Heart right ventricle (tissue), 16 donors: ENCODE data around the gene PNMA8C. TPM values are rescaled to one million over a fixed set of nuclear protein-coding genes. Genes with fewer than 3 reads are reported as not detected.

ENCODE experiments used
- ATAC-seq, 8 donors: fragments of 200-7000 bp; cut with Tn5 transposase; one replicate each; pipeline ENCODE4 v1.9.1; 2020; ENCODE audit warnings: mild to moderate bottlenecking in 8 of 8, moderate library complexity in 8 of 8, moderate number of reproducible peaks in 1 of 8
- DNase-seq, 2 donors: peaks; one replicate each; pipeline ENCODE4 v3.0.0-alpha.2; 2020
- H3K27ac ChIP-seq, 10 donors: fragments of 200-600 bp; sonication (generic) in 2 of 10; one replicate each; pipeline versions ENCODE4 v1.5.0 to v1.8.0; 2020 to 2022; ENCODE audit warnings: mild to moderate bottlenecking in 3 of 10
- H3K27me3 ChIP-seq, 7 donors: fragments of 200-600 bp; one replicate each; pipeline ENCODE4 v1.8.0; 2021 to 2022; ENCODE audit warnings: mild to moderate bottlenecking in 2 of 7
- H3K36me3 ChIP-seq, 9 donors: fragments of 200-600 bp; sonication (generic) in 1 of 9; one replicate each; pipeline versions ENCODE4 v1.5.0 to v1.8.0; 2020 to 2022; ENCODE audit warnings: mild to moderate bottlenecking in 2 of 9
- H3K4me1 ChIP-seq, 9 donors: fragments of 200-600 bp; sonication (generic) in 1 of 9; one replicate each; pipeline versions ENCODE4 v1.5.0 to v1.8.0; 2020 to 2022; ENCODE audit warnings: mild to moderate bottlenecking in 4 of 9
- H3K4me3 ChIP-seq, 10 donors: fragments of 200-600 bp; sonication (generic) in 2 of 10; one replicate each; pipeline versions ENCODE4 v1.5.0 to v1.8.0; 2020 to 2022; ENCODE audit warnings: mild to moderate bottlenecking in 7 of 10, moderate library complexity in 2 of 10
- H3K9me3 ChIP-seq, 11 donors: fragments of 200-600 bp in 10 of 11; sonication (generic) in 2 of 11; one replicate each; pipeline versions ENCODE4 v1.5.0 to v1.8.0; 2013 to 2022; ENCODE audit warnings: mild to moderate bottlenecking in 2 of 11, control low read depth in 1 of 11, moderate library complexity in 1 of 11
- CTCF ChIP-seq, 9 donors: fragments of 200-600 bp; sonication (generic) in 2 of 9; IDR thresholded peaks; one replicate each; pipeline versions ENCODE4 v1.5.0 to v1.8.0; 2021 to 2022; ENCODE audit warnings: antibody characterized with exemption in 9 of 9, mild to moderate bottlenecking in 5 of 9, moderate library complexity in 1 of 9
- WGBS, 2 donors: extraction: QIAGEN DNeasy Blood & Tissue Kit; methylation state at CpG; one replicate each; pipeline ENCODE4 v1.1.7; 2013; ENCODE audit warnings: inconsistent platforms in 1 of 2; 5-methylcytosine and 5-hydroxymethylcytosine counted together
- intact Hi-C, 10 donors: fragments of 100-400 bp; cut with DNase I; formaldehyde crosslinking; loops; one replicate each; pipeline versions ENCODE4 v1.11.1 to v1.14.2; 2022
- polyA plus RNA-seq, 2 donors: library from polyadenylated mRNA; stranded (reverse); fragments of 200-250 nt; gene quantifications; one replicate each; pipeline ENCODE4 v1.2.3, GENCODE V29; 2013
- total RNA-seq, 10 donors: library from RNA; stranded (reverse); fragmentation: NEBNext Ultra II Directional in 3 of 10; extraction: Animal tissue kit (Norgen Biotek cat#: 25700) in 3 of 10; gene quantifications; one replicate each; pipeline versions ENCODE4 v1.2.1 to v1.2.4, GENCODE V29; 2021 to 2023
- donor health status: Arrhythmogenic right ventricular cardiomyopathy.
- donor health status: ischemic (EF 13 %, LVEDD 7.1; RV severe dilation, severe dysfunction).
- donor health status: healthy with polysubstance abuse.
- donor health status: DM: no; HTN: yes; CAD: no.
- donor health status: DM: no; HTN: no; CAD: no.
- donor health status: ischemic (EF 25% LVEDD 6.9; RV normal size, moderate dysfunction).
- donor health status: ischemic (EF 25% LVEDD 5.7; RV mildly dilated, moderate dysfunction).
- donor health status: healthy.
- donor health status: DM: yes; HTN: yes; CAD: no.
- donor health status: Ischemic cardiomyopathy.
- donor health status: ischemic (EF 35%, LVEDD 5.7; RV mildly dilated, moderate dysfunction).
- donor health status: nonischemic (EF 11% LVEDD 7.7; RV severe dilation, severe dysfunction).
- donor health status: DM: yes; HTN: yes; CAD: no.
- donor health status: PGD.
- donor health status: ischemic (EF 29% LVEDD 5.4; RV normal size, mild dysfunction).
- donor health status: nonischemic (EF 23%, LVEDD 6.1; RV moderate dilation, normal function).

The PNMA8C gene
- total and polyA plus RNA-seq, 12 donors = 0.01 to 0.13 (median 0.07) TPM; not detected in 5

DNA sequence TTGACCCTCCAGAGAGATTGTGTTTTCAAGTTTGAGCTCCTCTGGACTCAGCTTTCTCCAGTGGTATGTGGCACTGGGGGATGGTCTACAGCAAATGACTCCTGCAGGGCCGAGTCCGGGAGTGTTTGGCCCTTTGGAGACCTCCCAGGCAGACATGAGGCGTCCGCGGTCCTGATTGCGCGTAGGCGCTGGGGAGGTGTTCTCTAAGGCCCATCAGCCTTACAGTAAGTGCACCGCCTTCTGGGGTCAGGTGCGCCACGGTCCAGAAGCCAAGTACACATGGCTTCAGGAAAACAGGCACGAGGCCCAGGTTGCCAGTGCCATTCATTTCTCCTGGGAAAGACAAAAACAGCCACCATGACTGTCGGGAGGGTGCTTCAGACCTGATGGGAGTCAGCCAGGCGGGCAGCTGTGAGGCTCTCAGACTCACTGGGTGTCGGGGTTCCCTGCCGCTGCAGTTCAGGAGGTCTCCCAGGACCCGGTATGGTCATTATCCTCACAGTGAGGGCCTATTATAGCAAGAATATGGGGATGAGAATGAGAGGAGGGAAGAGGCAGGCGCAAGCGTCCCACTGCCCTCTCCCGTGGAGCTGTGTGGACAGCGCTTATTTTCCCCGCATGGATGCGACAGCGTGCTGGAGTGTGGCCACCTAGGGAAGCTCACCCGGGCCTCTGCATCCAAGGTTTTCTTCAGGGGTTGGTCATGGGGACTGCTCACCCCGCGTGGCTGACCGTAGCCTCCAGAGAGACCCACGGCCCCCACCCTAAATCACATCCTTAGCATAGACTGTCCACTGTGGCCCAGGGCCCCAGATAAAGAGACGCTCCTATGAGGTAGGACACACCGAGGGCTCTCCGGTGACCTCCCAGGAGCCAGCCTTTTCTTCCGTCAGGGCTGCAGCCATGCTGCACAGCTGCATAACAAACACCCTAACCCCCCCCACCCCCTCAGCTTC, 37.2 kb downstream of the PNMA8C start:
- intact Hi-C loops = loop anchor here in 9 of 10 donors (5.0 to 10.0 kb wide), 5 partner anchors 107 to 123 kb away; no protein-coding TSS in a partner anchor
- TF ChIP-seq CTCF (IDR thresholded peaks at IDR 0.05) = no peak
- Histone ChIP-seq H3K36me3 (peaks cover 0 to 66% (median 37%) of the 10 kb centered on the region in 9 donors), H3K27ac (no peak overlapping the region), H3K27me3 (no peaks in the 10 kb centered on the region), H3K4me3 (no peak overlapping the region), H3K4me1 (peaks cover 0 to 13% (median 0%) of the 10 kb centered on the region in 9 donors), H3K9me3 (no peaks in the 10 kb centered on the region)
- ATAC-seq = no peak
- DNase-seq = no peak
- WGBS, 2 donors = 88 to 92% methylated on average over 33 of the region's 33 CpGs

DNA sequence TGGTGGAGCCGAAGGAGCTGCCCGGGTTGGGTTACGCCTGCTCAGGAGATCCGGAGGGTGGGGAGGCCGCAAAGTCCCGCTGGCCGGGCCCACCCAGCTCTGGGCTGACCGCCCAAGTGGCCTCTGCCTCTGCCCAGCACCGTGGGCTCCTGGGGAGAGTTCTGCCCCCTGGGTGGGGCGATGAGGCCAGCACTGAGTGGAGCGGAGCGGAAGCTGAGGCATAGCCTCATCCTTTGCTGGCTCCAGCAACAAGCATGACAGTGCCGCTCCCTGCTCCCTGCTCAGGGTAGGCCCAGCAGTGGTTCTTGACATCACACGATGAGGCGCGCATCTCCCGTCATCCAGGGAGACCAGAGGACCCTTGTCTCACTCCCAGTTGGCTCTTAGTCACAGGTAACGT, 37.9 kb downstream of the PNMA8C start:
- peak in 2 of 8 donors; percentile 3 to 12 for ATAC-seq
- intact Hi-C loops = loop anchor here in 9 of 10 donors (5.0 to 10.0 kb wide), 5 partner anchors 106 to 124 kb away; no protein-coding TSS in a partner anchor
- WGBS, 2 donors = 89 to 91% methylated on average over 18 of the region's 18 CpGs
- no peak for TF ChIP-seq CTCF (IDR thresholded peaks at IDR 0.05)
- H3K4me3 ChIP-seq = no peak overlapping the region
- no peak overlapping the region for H3K27ac ChIP-seq
- H3K4me1 ChIP-seq = peaks cover 0 to 13% (median 0%) of the 10 kb centered on the region in 9 donors
- no peaks in the 10 kb centered on the region for H3K9me3 ChIP-seq
- no peak for DNase-seq
- H3K27me3 ChIP-seq = no peaks in the 10 kb centered on the region
- peaks cover 0 to 69% (median 44%) of the 10 kb centered on the region in 9 donors for H3K36me3 ChIP-seq

GRCh38 chr19:46390121-46390858, 38.4 kb downstream of the PNMA8C start:
- DNase-seq = no peak
- H3K36me3 ChIP-seq = peaks cover 0 to 74% (median 47%) of the 10 kb centered on the region in 9 donors

More at GRCh38 chr19:46390121-46390858, 38.4 kb downstream of the PNMA8C start:
- no peak for ATAC-seq
- no peak for TF ChIP-seq CTCF (IDR thresholded peaks at IDR 0.05)
- Histone ChIP-seq H3K9me3 (no peaks in the 10 kb centered on the region), H3K4me1 (peaks cover 0 to 12% (median 0%) of the 10 kb centered on the region in 9 donors), H3K27me3 (no peaks in the 10 kb centered on the region), H3K4me3 (no peak overlapping the region), H3K27ac (no peak overlapping the region)
- 95 to 96% methylated on average over 16 of the region's 16 CpGs for WGBS, 2 donors
- intact Hi-C loops = loop anchor here in 9 of 10 donors (5.0 to 10.0 kb wide), 5 partner anchors 105 to 125 kb away; no protein-coding TSS in a partner anchor
